HUES48 (cell line): ENCODE measurements around the gene SPDYE16.
"Not testable (repeated sequence)": the region's sequence is repeated elsewhere in the genome, so short reads cannot be mapped to it uniquely, and the experiment has no call there.

Experiments used
- H3K27ac ChIP-seq: one replicate; pipeline ENCODE4 v1.7.0; 2013; ENCODE audit warnings: low read depth, low read length, inconsistent platforms
- H3K27me3 ChIP-seq: 2 replicates; pipeline ENCODE4 v1.6.1; 2013; ENCODE audit warnings: mild to moderate bottlenecking, low read length; ENCODE audit not compliant: control insufficient read depth, insufficient read depth
- H3K36me3 ChIP-seq: 2 replicates; pipeline ENCODE4 v1.6.1; 2013; ENCODE audit warnings: low read length; ENCODE audit not compliant: control insufficient read depth, insufficient read depth
- H3K4me1 ChIP-seq: 2 replicates; pipeline ENCODE4 v1.6.1; 2013; ENCODE audit warnings: mild to moderate bottlenecking, low read length; ENCODE audit not compliant: control insufficient read depth, insufficient read depth
- H3K4me3 ChIP-seq: 2 replicates; pipeline ENCODE4 v1.5.1; 2013; ENCODE audit warnings: mild to moderate bottlenecking, low read depth, low read length
- H3K9ac ChIP-seq: 2 replicates; pipeline ENCODE4 v1.6.1; 2013; ENCODE audit warnings: mild to moderate bottlenecking, low read depth, low read length, moderate library complexity
- H3K9me3 ChIP-seq: 2 replicates; pipeline ENCODE4 v1.6.1; 2013; ENCODE audit warnings: low read length; ENCODE audit not compliant: control insufficient read depth, insufficient read depth

SPDYE16 gene

DNA sequence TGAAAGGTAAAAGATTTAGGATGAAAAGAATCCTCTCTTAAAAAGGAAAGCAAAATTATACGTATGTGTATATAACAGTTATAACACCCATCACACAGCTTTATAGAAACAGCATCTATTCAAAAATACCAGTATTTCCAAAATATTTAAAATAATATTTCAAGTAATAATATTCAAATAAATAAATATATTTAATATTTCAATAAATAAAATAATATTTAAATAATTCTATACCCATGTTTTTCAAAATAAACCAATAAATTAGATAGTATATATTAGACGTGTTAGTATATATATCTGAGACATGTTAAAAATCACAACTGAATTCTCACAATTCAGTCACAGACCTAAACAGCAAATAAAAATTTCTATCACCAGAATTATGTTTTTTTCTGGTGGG is 11.5 kb downstream of the SPDYE16 start:
- H3K27me3 ChIP-seq, H3K4me3 ChIP-seq, H3K9me3 ChIP-seq, H3K27ac ChIP-seq, H3K9ac ChIP-seq, H3K36me3 ChIP-seq, H3K4me1 ChIP-seq: not testable (repeated sequence)

DNA sequence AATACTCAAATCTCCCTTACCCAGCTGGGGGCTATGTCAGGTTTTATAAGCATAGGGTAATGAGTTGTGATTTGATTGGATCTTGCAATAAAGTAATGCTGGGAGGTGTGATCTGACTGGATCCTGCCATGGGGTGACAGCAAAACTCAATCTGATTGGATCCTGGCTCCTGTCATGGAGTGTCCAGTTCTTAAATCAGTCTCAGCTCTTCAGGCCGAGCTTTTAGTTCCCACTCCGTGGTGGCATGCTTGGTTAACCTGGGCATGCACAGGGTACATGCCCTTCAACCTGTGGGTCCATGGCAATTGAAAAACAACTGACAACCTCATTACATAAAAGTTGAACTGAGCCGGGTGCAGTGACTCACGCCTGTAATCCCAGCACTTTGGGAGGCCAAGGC is 16.9 kb downstream of the SPDYE16 start:
- not testable (repeated sequence) for H3K9ac ChIP-seq, H3K9me3 ChIP-seq, H3K27me3 ChIP-seq, H3K4me3 ChIP-seq, H3K4me1 ChIP-seq, H3K27ac ChIP-seq, H3K36me3 ChIP-seq

DNA sequence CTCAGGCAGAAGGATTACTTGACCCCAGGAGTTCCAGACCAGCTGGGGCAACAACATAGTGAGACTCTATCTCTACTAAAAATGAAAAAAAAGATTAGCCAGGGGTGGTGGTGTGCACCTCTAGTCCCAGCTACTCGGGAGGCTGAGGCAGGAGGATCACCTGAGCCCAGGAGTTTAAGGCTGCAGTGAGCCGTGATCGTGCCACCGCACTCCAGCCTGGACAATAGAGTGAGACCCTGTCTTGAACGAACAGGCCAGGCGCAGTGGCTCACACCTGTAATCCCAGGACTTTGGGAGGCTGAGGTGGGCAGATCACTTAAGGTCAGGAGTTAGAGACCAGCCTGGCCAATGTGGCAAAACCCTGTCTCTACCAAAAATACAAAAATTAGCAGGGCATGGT is 26.2 kb downstream of the SPDYE16 start:
- H3K9me3 ChIP-seq, H3K27ac ChIP-seq, H3K4me1 ChIP-seq, H3K9ac ChIP-seq, H3K4me3 ChIP-seq, H3K27me3 ChIP-seq, H3K36me3 ChIP-seq: not testable (repeated sequence)

DNA sequence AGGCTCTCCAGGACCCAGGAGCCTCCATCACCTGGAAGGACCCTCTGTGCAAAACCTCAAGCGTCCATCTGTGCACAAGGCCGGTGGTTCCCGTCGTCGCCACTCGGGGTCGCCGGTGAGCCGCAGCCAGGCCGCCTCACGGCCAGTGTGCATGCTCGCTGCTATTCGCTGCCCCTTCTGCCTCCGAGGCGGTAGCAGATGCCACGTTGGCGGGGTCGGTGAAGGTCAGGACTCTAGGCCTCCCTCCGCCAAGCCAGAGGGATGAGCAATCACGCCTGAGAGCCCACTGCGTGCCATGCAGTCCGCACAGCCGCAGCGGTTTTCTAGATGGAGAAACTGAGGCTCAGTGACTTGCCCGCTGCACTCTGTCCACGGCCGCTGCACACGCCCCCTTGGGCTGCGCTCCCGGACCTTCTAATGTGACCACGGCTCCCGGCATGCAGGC is 27.1 kb downstream of the SPDYE16 start:
- H3K4me3 ChIP-seq, result no peak overlapping the region
- no peaks in the 10 kb centered on the region for H3K27me3 ChIP-seq
- no peaks in the 10 kb centered on the region for H3K36me3 ChIP-seq
- H3K27ac ChIP-seq, result no peak overlapping the region
- no peaks in the 10 kb centered on the region for H3K4me1 ChIP-seq
- no peak overlapping the region for H3K9ac ChIP-seq
- H3K9me3 ChIP-seq, result no peaks in the 10 kb centered on the region

DNA sequence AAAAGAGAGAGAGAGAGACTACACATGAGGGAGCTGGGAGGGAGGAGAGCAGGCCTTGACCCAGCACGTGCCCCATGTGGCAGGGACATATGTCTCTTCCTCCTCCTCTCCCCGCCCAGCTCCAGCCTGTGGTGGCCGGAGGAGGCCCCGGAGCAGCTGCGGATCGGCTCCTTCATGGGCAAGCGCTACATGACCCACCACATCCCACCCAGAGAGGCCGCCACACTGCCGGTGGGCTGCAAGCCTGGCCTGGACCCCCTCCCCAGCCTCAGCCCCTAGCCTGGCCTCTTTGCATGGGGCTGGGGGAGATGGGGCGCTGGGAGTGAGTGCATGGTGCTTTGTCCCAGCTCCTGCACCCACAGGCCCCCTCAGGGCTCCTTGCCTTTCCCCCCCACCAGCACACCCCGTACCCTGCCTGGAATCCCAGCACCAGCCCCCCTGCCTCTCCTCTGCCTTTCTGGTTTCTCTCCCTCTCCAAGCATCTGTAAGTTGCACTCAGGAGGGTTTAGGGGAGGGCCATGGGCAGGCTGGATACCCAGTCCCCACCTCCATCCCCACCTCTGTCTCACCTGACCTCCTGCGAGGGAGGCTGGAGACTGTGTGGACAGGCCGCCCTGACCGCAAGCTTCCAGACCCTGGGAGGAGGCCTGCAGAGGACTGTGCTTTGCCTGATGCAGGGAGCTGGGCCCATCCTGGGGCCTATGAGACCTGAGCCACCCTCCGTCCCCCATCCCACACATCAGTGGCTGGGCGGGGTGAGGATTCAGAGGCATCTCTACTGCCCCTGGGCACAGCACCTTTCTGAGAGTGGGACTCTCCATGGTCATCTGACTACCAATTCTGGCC is 27.9 kb downstream of the SPDYE16 start:
- Histone ChIP-seq H3K9ac (no peak overlapping the region), H3K27me3 (no peaks in the 10 kb centered on the region), H3K4me3 (no peak overlapping the region)

DNA sequence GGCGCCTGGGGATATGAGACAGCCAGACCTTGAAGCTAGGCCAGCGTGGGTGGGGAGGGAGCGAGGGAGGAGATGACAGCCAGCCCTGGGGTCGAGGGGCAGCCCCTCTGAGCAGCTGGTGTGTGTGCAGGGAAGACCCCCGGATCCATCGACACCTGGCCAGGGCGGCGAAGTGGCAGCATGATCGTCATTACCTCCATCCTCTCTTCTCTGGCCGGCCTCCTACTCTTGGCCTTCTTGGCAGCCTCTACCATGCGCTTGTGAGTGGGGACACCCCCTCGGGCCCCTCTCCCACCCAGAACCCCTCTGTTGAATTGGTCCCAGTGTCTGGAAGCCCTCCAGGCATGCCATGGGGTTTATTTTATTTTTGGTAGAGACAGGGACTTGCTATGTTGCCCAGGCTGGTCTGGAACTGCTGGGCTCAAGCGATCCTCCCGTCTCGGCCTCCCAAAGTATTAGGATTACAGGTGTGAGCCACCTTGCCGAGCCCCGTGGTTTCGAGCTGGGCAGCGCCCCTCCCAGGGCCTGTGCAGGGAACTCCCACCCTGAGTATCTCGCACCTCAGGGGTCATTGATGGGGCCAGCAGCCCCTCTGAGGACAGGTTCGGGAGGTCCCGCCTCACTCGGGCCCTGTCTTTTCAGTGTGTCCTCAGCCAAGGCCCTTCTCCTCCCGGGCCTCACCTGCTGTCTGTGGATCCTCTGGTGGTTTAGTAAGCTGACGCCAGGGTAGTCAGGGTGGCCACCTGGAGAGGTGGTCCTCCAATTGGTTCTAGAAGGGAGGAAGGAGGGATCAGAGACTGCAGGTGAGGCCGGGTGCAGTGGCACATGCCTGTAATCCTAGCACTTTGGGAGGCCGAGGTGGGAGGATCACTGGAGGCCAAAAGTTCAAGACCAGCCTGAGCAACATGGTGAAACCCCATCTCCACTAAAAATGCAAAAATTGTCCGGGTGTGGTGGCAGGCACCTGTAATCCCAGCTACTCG is 29.0 kb downstream of the SPDYE16 start:
- H3K9me3 ChIP-seq, result no peaks in the 10 kb centered on the region
- H3K4me1 ChIP-seq, result peaks cover 10% of the 10 kb centered on the region
- H3K4me3 ChIP-seq, result no peak overlapping the region
- H3K36me3 ChIP-seq, result no peaks in the 10 kb centered on the region
- H3K27me3 ChIP-seq, result no peaks in the 10 kb centered on the region
- no peak overlapping the region for H3K9ac ChIP-seq
- H3K27ac ChIP-seq, result no peak overlapping the region

More for the DNA sequence above, 27.9 kb downstream of the SPDYE16 start:
- H3K4me1 ChIP-seq, result peaks cover 5% of the 10 kb centered on the region; the same call in 1 of the 2 replicates
- H3K27ac ChIP-seq, result no peak overlapping the region
- H3K36me3 ChIP-seq, result no peaks in the 10 kb centered on the region
- no peaks in the 10 kb centered on the region for H3K9me3 ChIP-seq

DNA sequence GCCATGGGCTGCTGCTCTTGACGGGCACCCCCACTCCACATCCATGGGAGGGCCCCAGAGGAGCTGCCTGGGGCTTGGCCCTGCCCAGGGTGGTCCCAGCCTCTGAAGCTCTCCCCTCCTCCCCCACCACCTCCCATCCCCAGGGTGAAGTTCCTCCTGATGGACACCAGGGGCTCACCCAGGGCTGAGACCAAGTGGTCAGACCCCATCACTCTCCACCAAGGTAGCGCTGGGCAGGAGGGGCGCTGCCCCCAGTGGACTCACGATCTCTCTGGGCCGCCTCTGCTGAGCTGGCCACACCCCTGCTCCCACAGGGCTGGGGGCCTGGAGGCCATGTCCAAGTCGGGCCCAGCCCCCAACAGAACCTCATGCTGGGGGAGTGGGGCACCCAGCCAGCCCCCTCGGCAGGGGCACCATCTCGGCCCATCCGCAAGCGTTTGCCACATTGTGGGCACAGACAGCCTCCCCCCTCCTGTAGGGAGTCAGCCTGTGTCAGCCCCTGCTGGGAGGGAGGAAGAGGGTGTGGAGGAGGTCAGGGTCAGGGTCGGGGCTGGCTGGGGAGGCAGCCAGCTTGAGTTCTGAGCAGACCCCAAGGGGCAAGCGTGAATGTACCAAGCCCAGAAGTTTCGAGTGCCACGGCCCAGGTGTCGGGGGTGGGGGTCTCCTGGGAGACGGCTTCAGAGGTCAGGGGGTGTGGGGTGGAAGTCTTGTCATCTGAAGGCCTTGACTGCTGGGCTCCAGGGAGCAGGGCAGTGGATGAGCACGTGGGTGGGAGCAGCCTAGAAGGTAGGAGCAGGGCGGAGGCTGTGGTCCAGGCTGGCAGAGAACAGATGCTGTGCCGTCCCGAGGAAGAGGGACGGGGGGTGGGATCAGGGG is 29.9 kb downstream of the SPDYE16 start:
- no peaks in the 10 kb centered on the region for H3K9me3 ChIP-seq
- no peaks in the 10 kb centered on the region for H3K36me3 ChIP-seq
- peaks cover 10% of the 10 kb centered on the region for H3K4me1 ChIP-seq
- H3K4me3 ChIP-seq, result no peak overlapping the region
- no peaks in the 10 kb centered on the region for H3K27me3 ChIP-seq
- no peak overlapping the region for H3K27ac ChIP-seq
- no peak overlapping the region for H3K9ac ChIP-seq

DNA sequence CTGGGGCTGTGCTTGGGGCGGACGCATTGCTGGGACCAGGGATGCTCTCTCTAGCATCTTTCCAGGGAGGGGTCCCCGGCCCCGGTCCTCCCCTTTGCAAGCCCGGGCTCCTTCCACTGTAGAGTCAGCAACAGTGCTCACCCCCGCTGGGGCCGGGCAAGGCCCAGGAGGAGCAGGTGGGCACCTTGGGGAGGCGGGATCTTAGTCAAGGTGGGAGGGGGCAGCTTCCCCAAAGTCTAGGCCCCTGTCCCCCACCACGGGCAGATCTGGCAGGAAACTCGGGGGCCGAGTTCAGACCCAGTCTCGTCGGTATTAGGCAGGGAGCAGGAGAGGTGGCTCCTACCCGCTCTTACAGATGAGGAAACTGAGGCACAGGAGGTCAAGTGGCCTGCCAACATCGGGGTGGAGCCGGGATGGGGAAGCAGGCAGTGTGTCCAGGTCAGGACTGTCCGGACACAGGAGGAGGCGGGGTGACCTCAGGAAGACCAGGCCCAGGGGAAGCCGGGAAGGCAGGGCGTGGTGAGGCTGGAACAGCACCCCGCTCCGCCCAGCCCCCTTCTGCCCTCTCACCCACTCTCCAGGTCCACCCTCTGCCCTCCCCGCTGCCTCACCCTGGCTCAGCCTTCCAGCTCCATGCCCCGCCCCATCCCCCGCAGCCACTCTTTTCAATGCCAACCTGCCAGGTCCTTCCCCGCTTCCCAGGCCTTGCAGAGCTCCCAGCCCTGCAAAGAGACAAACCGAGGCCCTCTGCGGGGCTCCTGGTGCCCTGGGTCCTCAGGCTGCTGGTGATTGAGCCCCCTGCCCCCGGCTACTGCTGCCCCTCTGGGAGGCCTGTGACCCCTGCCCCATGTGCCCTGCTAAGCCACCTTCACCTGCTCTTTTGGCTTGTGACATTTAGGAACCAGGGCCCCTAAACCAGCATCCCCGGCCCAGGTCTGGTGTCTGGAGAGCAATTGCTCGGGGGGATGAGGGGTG is 30.9 kb downstream of the SPDYE16 start:
- not testable (repeated sequence) for H3K27ac ChIP-seq, H3K9ac ChIP-seq

DNA sequence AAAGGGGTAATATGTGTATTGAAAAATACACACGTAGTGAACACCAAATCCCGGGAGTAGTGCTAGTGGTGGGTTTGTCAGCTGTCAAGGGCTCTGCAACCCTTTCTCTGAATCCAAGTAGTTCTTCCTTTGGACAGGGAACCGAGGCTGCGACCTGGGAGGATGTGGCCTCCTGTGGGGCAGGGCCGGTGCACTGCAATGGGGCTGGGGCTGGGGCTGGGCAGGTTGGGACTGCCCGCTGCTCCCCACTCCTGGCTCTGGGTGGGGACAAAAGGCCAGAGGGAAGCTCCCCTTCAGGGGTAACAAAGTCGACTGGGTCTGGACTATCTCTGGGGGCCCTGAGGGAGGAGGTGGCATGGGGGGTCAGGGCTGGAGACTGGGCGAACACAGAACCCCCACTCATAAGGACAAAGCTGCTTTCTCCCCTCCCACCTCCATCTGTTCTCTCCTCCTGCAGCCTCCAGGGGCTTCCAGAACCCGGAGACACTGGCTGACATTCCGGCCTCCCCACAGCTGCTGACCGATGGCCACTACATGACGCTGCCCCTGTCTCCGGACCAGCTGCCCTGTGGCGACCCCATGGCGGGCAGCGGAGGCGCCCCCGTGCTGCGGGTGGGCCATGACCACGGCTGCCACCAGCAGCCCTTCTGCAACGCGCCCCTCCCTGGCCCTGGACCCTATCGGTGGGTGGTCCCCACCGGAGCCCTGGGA is 31.7 kb downstream of the SPDYE16 start:
- not testable (repeated sequence) for H3K9me3 ChIP-seq, H3K9ac ChIP-seq, H3K27ac ChIP-seq, H3K4me3 ChIP-seq, H3K36me3 ChIP-seq, H3K27me3 ChIP-seq
- H3K4me1 ChIP-seq, result peaks cover 10% of the 10 kb centered on the region

More for the DNA sequence above, 30.9 kb downstream of the SPDYE16 start:
- not testable (repeated sequence) for H3K4me3 ChIP-seq, H3K36me3 ChIP-seq, H3K9me3 ChIP-seq, H3K27me3 ChIP-seq
- peaks cover 10% of the 10 kb centered on the region for H3K4me1 ChIP-seq
